Peyer's patch (tissue), 4 donors: ENCODE data around the gene ISLR.

ENCODE experiments used
- POLR2A ChIP-seq, 2 donors: fragments of 450-650 bp; IDR thresholded peaks; one replicate each; pipeline ENCODE4 v1.5.1; 2017; ENCODE audit warnings: antibody characterized with exemption in 2 of 2, mild to moderate bottlenecking in 2 of 2, moderate library complexity in 2 of 2
- TF ChIP-seq, protein P1 (sequence below), 6 experiments: fragments of 450-650 bp in 4 of 6; fragments of 200-600 bp in 2 of 6; sonication (generic) in 1 of 6; IDR thresholded peaks; one replicate each; pipeline ENCODE4 v1.5.1; 2017 to 2019; ENCODE audit warnings: antibody characterized with exemption in 6 of 6, mild to moderate bottlenecking in 3 of 6, moderate library complexity in 1 of 6

DNA sequence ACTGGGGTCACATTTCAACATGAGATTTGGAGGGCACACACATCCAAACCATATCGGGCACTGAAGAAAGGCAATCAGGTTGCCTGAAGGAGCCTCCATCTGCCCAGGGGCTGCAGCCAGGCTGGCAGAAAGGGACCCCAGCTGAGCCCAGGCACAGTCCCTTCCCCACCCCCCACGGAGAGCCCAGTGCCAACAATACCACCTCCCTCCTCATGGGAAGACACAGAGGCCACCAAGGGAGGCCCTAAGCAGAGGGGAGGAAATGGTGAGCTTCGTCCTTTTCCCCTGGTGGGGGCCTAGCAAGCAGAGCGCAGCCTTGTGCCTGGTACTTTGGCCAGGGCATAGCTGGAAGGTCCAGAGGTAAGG is 32.1 kb downstream of the ISLR start:
- TF ChIP-seq, protein P1, sequence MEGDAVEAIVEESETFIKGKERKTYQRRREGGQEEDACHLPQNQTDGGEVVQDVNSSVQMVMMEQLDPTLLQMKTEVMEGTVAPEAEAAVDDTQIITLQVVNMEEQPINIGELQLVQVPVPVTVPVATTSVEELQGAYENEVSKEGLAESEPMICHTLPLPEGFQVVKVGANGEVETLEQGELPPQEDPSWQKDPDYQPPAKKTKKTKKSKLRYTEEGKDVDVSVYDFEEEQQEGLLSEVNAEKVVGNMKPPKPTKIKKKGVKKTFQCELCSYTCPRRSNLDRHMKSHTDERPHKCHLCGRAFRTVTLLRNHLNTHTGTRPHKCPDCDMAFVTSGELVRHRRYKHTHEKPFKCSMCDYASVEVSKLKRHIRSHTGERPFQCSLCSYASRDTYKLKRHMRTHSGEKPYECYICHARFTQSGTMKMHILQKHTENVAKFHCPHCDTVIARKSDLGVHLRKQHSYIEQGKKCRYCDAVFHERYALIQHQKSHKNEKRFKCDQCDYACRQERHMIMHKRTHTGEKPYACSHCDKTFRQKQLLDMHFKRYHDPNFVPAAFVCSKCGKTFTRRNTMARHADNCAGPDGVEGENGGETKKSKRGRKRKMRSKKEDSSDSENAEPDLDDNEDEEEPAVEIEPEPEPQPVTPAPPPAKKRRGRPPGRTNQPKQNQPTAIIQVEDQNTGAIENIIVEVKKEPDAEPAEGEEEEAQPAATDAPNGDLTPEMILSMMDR (IDR thresholded peaks at IDR 0.05), result no peak
- no peak for TF ChIP-seq POLR2A (IDR thresholded peaks at IDR 0.05)
